Endothelial cell of umbilical vein (primary cell): ENCODE data around the gene PYGO1. TPM values are rescaled to one million over a fixed set of nuclear protein-coding genes. Genes with fewer than 3 reads are reported as not detected.

Experiments
- BruUV-seq: library from RNA; stranded (reverse); fragments of 400-500 nt; replicated peaks from 2 replicates; lab custom pipeline; 2021; lab: Mats Ljungman, UMichigan
- CTCF ChIA-PET: fragments of 300-600, 350-600 bp; sonication (Branson Sonifier 250); formaldehyde crosslinking; loops from one replicate; lab custom pipeline; 2021; ENCODE audit warnings: antibody characterized with exemption, inconsistent platforms; lab: Charles Lee
- POLR2A ChIA-PET: fragments of 300-600, 350-600 bp; sonication (Branson Sonifier 250); formaldehyde crosslinking; loops from one replicate; lab custom pipeline; 2021; ENCODE audit warnings: antibody characterized with exemption, inconsistent platforms; lab: Charles Lee
- DNase-seq: peaks from one replicate; pipeline ENCODE4 v3.0.0-alpha.2; 2011; ENCODE audit warnings: low read depth, low spot score
- FAIRE-seq: peaks from 2 replicates; lab custom pipeline; 2011; peaks lifted over from hg19 to GRCh38; lab: Jason Lieb, UNC
- H2AFZ ChIP-seq: 2 replicates; pipeline ENCODE4 v1.6.0; 2012; ENCODE audit warnings: low read depth, low read length, control low read depth, inconsistent platforms
- H3K27ac ChIP-seq: 2 replicates; pipeline ENCODE4 v1.5.1; 2011; ENCODE audit warnings: low read depth, mild to moderate bottlenecking, control low read depth, low read length, moderate library complexity; ENCODE audit not compliant: insufficient read depth
- H3K27me3 ChIP-seq, 2 experiments: 2 replicates each; pipeline versions ENCODE4 v1.6.0 to v1.6.1; 2011; ENCODE audit warnings: low read length in 2 of 2, mixed read lengths in 1 of 2; ENCODE audit not compliant: control insufficient read depth in 2 of 2, insufficient read depth in 2 of 2
- H3K36me3 ChIP-seq, 2 experiments: 2 replicates in 1 of 2; 3 replicates in 1 of 2; pipeline ENCODE4 v1.5.1; 2011; ENCODE audit warnings: low read length in 2 of 2, mild to moderate bottlenecking in 1 of 2, moderate library complexity in 1 of 2; ENCODE audit not compliant: control insufficient read depth in 2 of 2, insufficient read depth in 2 of 2; ENCODE audit errors: extremely low read depth in 1 of 2
- H3K4me1 ChIP-seq: 3 replicates; pipeline ENCODE4 v1.5.1; 2011; ENCODE audit warnings: mild to moderate bottlenecking, low read length; ENCODE audit not compliant: control insufficient read depth, insufficient read depth; ENCODE audit errors: extremely low read depth
- H3K4me2 ChIP-seq: 2 replicates; pipeline ENCODE4 v1.6.1; 2011; ENCODE audit warnings: low read length, control low read depth, mixed read lengths; ENCODE audit not compliant: insufficient read depth
- H3K4me3 ChIP-seq, 3 experiments: fragments of 200-600 bp in 1 of 3; sonication (generic), shearing (Covaris generic) in 1 of 3; replicated peaks in 1 of 3; 2 replicates each; pipeline ENCODE4 v1.5.1; 2011 to 2016; ENCODE audit warnings: control low read depth in 3 of 3, low read length in 3 of 3, mild to moderate bottlenecking in 2 of 3, inconsistent platforms in 1 of 3, low read depth in 1 of 3, moderate library complexity in 1 of 3; ENCODE audit not compliant: insufficient read depth in 1 of 3
- H3K79me2 ChIP-seq: 2 replicates; pipeline ENCODE4 v1.6.0; 2012; ENCODE audit warnings: low read length, inconsistent platforms; ENCODE audit not compliant: control insufficient read depth, insufficient read depth
- H3K9ac ChIP-seq: replicated peaks from 2 replicates; pipeline ENCODE3; 2011; ENCODE audit warnings: low read length, control low read depth; ENCODE audit not compliant: insufficient read depth; ENCODE audit errors: extremely low read depth
- H3K9me1 ChIP-seq: replicated peaks from 3 replicates; pipeline ENCODE4 v1.6.0; 2011; ENCODE audit warnings: mild to moderate bottlenecking, low read length; ENCODE audit not compliant: control insufficient read depth, insufficient read depth; ENCODE audit errors: extremely low read depth
- H3K9me3 ChIP-seq: replicated peaks from 2 replicates; pipeline ENCODE4 v1.5.1; 2012; ENCODE audit warnings: low read length, inconsistent platforms; ENCODE audit not compliant: control insufficient read depth, insufficient read depth
- H4K20me1 ChIP-seq: replicated peaks from 2 replicates; pipeline ENCODE3; 2011; ENCODE audit warnings: mild to moderate bottlenecking, low read length; ENCODE audit not compliant: control insufficient read depth, insufficient read depth; ENCODE audit errors: extremely low read depth
- CTCF ChIP-seq, 2 donors: IDR thresholded peaks; 1 replicate in 1 of 2; 2 replicates in 1 of 2; pipeline ENCODE4 v1.5.1; 2011; ENCODE audit warnings: low read length in 2 of 2, mild to moderate bottlenecking in 2 of 2, moderate library complexity in 2 of 2, control low read depth in 1 of 2, inconsistent platforms in 1 of 2, low read depth in 1 of 2; ENCODE audit not compliant: insufficient read depth in 1 of 2; ENCODE audit errors: extremely low read depth in 1 of 2
- EZH2 ChIP-seq: IDR thresholded peaks from 2 replicates; pipeline ENCODE4 v1.6.1; 2012; ENCODE audit warnings: borderline replicate concordance, low read depth, mild to moderate bottlenecking, moderate library complexity, low read length, inconsistent platforms; ENCODE audit not compliant: severe bottlenecking
- FOS ChIP-seq: IDR thresholded peaks from 2 replicates; pipeline ENCODE4 v1.6.1; 2011; ENCODE audit warnings: mild to moderate bottlenecking, low read length, moderate library complexity, borderline replicate concordance; ENCODE audit not compliant: insufficient read depth
- GATA2 ChIP-seq: IDR thresholded peaks from 2 replicates; pipeline ENCODE4 v1.7.0; 2011; ENCODE audit warnings: low read depth, mild to moderate bottlenecking, moderate library complexity, mixed read lengths, low read length; ENCODE audit not compliant: insufficient read length, insufficient read depth
- JUN ChIP-seq: IDR thresholded peaks from 2 replicates; pipeline ENCODE4 v1.6.1; 2011; ENCODE audit warnings: borderline replicate concordance, low read depth; ENCODE audit not compliant: insufficient read length, insufficient read depth
- MYC ChIP-seq: IDR thresholded peaks from one replicate; pipeline ENCODE4 v1.6.1; 2011; ENCODE audit warnings: mild to moderate bottlenecking, low read depth, low read length
- POLR2A ChIP-seq: IDR thresholded peaks from 2 replicates; pipeline ENCODE4 v1.6.1; 2012; ENCODE audit warnings: low read depth, mild to moderate bottlenecking, control low read depth, low read length
- POLR2AphosphoS5 ChIP-seq: IDR thresholded peaks from 2 replicates; pipeline ENCODE4 v1.6.1; 2012; ENCODE audit warnings: low read depth, mild to moderate bottlenecking, control low read depth, low read length, moderate library complexity; ENCODE audit not compliant: insufficient read depth
- dilution Hi-C: fragments of 300-500 bp; cut with MboI; formaldehyde crosslinking; loops from one replicate; pipeline ENCODE4 v1.15.0; 2019; ENCODE audit warnings: low sequenced_read_pairs; ENCODE audit not compliant: extremely low pct_ligation_motif_present
- intact Hi-C: fragments of 100-400 bp; cut with micrococcal nuclease; formaldehyde crosslinking; loops from one replicate; pipeline ENCODE4 v1.10.0; 2022
- polyA plus RNA-seq, 4 experiments: library from polyadenylated mRNA; depleted of rRNA in 3 of 4; stranded (reverse) in 3 of 4; unstranded in 1 of 4; fragments of >200 nt; gene quantifications; 2 replicates each; pipeline versions ENCODE4 v1.2.1 to v1.2.3, GENCODE V29; 2011 to 2012; ENCODE audit warnings: missing spikeins in 1 of 4
- total RNA-seq: library from RNA; stranded (reverse); gene quantifications from 2 replicates; pipeline ENCODE4 v1.2.3, GENCODE V29; 2021
- TF ChIP-seq, protein P1 (sequence below): IDR thresholded peaks from 2 replicates; pipeline ENCODE4 v1.6.1; 2011; ENCODE audit not compliant: insufficient read depth, insufficient read length

Gene PYGO1
- total and polyA plus RNA-seq, 2 donors (not counting 3 experiments of a cell fraction or from before 2014, with no cell fraction given), result 1.9 to 7.6 TPM

DNA sequence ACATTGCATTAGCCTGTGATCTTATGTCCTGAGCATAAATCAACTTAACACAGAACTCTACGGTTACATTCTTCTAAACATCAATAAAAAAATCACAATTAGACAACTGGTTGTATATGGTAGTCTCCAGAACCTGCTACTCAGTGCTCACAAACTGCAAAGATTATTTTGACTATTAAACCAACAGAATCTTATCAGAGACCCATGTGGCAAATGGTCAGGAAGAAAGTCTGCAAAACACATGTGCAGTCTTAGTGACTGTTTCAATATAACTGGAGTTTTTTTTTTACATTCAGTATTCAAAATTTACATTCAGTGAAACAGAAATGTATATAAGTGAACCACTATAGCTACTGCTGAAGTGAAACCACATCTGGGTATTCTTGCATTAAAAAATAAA lies 27.3 kb upstream of the PYGO1 start:
- H2AFZ ChIP-seq, result no peak overlapping the region

More for the DNA sequence above, 27.3 kb upstream of the PYGO1 start:
- H3K4me1 ChIP-seq, result no peaks in the 10 kb centered on the region
- no peaks in the 10 kb centered on the region for H3K9me3 ChIP-seq
- no TSS peak for BruUV-seq
- H3K27ac ChIP-seq, result no peak overlapping the region
- intact Hi-C loops, result no loop called here
- no peak overlapping the region for H3K4me2 ChIP-seq
- DNase-seq (no peak), FAIRE-seq (no peak)
- H3K79me2 ChIP-seq, result no peaks in the 10 kb centered on the region
- no peak overlapping the region for H3K4me3 ChIP-seq
- no peaks in the 10 kb centered on the region for H3K36me3 ChIP-seq
- no peaks in the 10 kb centered on the region for H3K27me3 ChIP-seq
- ChIA-PET POLR2A (interaction anchor here (0.5 kb wide), 1 partner anchor 18 kb away, joined by 3 read pairs; no protein-coding TSS in a partner anchor), CTCF (no interaction called here)
- dilution Hi-C loops, result no loop called here
- no peaks in the 10 kb centered on the region for H4K20me1 ChIP-seq
- TF ChIP-seq JUN (no peak), EZH2 (no peak), GATA2 (no peak), FOS (no peak), POLR2AphosphoS5 (no peak), POLR2A (no peak), CTCF (IDR thresholded peaks at IDR 0.05; ENCODE audit: extremely low read depth in 1 of 2, insufficient read depth in 1 of 2, low read depth in 1 of 2, low read length in 2 of 2) (no peak), MYC (no peak)
- TF ChIP-seq, protein P1, sequence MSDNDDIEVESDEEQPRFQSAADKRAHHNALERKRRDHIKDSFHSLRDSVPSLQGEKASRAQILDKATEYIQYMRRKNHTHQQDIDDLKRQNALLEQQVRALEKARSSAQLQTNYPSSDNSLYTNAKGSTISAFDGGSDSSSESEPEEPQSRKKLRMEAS, result no peak
- no peak overlapping the region for H3K9ac ChIP-seq
- no peaks in the 10 kb centered on the region for H3K9me1 ChIP-seq
